C4-2B (cell line): ENCODE measurements around the gene KCNJ6.

Experiments used
- CTCF ChIP-seq: fragments of 450-650 bp; conservative IDR thresholded peaks from 2 replicates; pipeline ENCODE4 v1.5.1; 2017; ENCODE audit warnings: mild to moderate bottlenecking
- ZFX ChIP-seq: fragments of 450-650 bp; IDR thresholded peaks from 2 replicates; pipeline ENCODE4 v1.6.1; 2017

GRCh38 chr21:37912616-37913015, 3.6 kb downstream of the KCNJ6 start:
- TF ChIP-seq CTCF (no peak), ZFX (no peak)
